HepG2 (cell line): Measurements from ENCODE around the gene AP2S1. TPM values are rescaled to one million over a fixed set of nuclear protein-coding genes. Genes with fewer than 3 reads are reported as not detected.

Source experiments
- EHMT2 ChIP-seq: fragments of 200-600 bp; sonication (generic); IDR thresholded peaks from 2 replicates; pipeline ENCODE4 v1.7.0; 2017; ENCODE audit warnings: antibody characterized with exemption, low read depth, low read length, borderline replicate concordance
- KLF16 ChIP-seq, 2 experiments: sonication (generic) in 1 of 2; formaldehyde crosslinking in 1 of 2; IDR thresholded peaks; 2 replicates each; pipeline versions ENCODE4 v1.6.1 to v1.8.0; 2016 to 2023; ENCODE audit warnings: missing genetic modification reagents in 2 of 2, missing compliant biosample characterization in 1 of 2
- POLR2G ChIP-seq: fragments of 200-400 bp; formaldehyde crosslinking; IDR thresholded peaks from 2 replicates; pipeline ENCODE4 v1.6.1; 2018; ENCODE audit warnings: mild to moderate bottlenecking, low read depth, low read length, moderate library complexity
- PPARG ChIP-seq: conservative IDR thresholded peaks from 2 replicates; pipeline ENCODE4 v1.6.1; 2016; ENCODE audit warnings: missing biosample characterization, missing genetic modification reagents
- YY1 ChIP-seq: IDR thresholded peaks from 2 replicates; pipeline ENCODE4 v1.6.1; 2011; ENCODE audit warnings: low read length, low read depth, moderate library complexity, mild to moderate bottlenecking; ENCODE audit not compliant: insufficient read depth, insufficient replicate concordance
- ZFX ChIP-seq: sonication (generic); formaldehyde crosslinking; IDR thresholded peaks from 2 replicates; pipeline ENCODE4 v1.4.0; 2020; ENCODE audit warnings: mild to moderate bottlenecking, low read depth, missing genetic modification reagents, moderate library complexity
- ZNF275 ChIP-seq: sonication (generic); formaldehyde crosslinking; IDR thresholded peaks from 2 replicates; pipeline ENCODE4 v1.8.0; 2022; ENCODE audit warnings: missing genetic modification reagents, mild to moderate bottlenecking, inconsistent platforms, borderline replicate concordance
- ZNF281 ChIP-seq: sonication (generic); formaldehyde crosslinking; IDR thresholded peaks from 2 replicates; pipeline ENCODE4 v1.4.0; 2020; ENCODE audit warnings: missing genetic modification reagents, borderline replicate concordance
- ZNF432 ChIP-seq: sonication (generic); formaldehyde crosslinking; IDR thresholded peaks from 2 replicates; pipeline ENCODE4 v1.5.0; 2020; ENCODE audit warnings: missing genetic modification reagents, mild to moderate bottlenecking, borderline replicate concordance
- ZNF460 ChIP-seq: sonication (generic); formaldehyde crosslinking; IDR thresholded peaks from 2 replicates; pipeline ENCODE4 v1.5.1; 2020; ENCODE audit warnings: missing genetic modification reagents, mild to moderate bottlenecking, borderline replicate concordance
- ZNF614 ChIP-seq: IDR thresholded peaks from 2 replicates; pipeline ENCODE4 v1.6.1; 2018; ENCODE audit warnings: missing biosample characterization, missing genetic modification reagents, inconsistent platforms, borderline replicate concordance
- ZNF710 ChIP-seq: sonication (generic); formaldehyde crosslinking; IDR thresholded peaks from 2 replicates; pipeline ENCODE4 v1.5.0; 2020; ENCODE audit warnings: mild to moderate bottlenecking, missing genetic modification reagents, borderline replicate concordance
- ZNF713 ChIP-seq: sonication (generic); formaldehyde crosslinking; IDR thresholded peaks from 2 replicates; pipeline ENCODE4 v1.4.0; 2020; ENCODE audit warnings: mild to moderate bottlenecking, missing genetic modification reagents
- ZNF784 ChIP-seq: sonication (generic); formaldehyde crosslinking; IDR thresholded peaks from 2 replicates; pipeline ENCODE4 v1.5.1; 2020; ENCODE audit warnings: missing genetic modification reagents, mild to moderate bottlenecking, borderline replicate concordance
- ZSCAN21 ChIP-seq: sonication (generic); formaldehyde crosslinking; IDR thresholded peaks from 2 replicates; pipeline ENCODE4 v1.8.0; 2022; ENCODE audit warnings: mild to moderate bottlenecking, missing genetic modification reagents, moderate library complexity, borderline replicate concordance
- polyA plus RNA-seq, 8 experiments: library from polyadenylated mRNA; depleted of rRNA in 3 of 8; stranded (reverse) in 7 of 8; unstranded in 1 of 8; fragments of >200 nt; fragmentation: Illumina TruSeq in 4 of 8; extraction: Trizol in 4 of 8; gene quantifications; 2 replicates each; pipeline versions ENCODE4 v1.2.1 to v1.2.3, GENCODE V29; 2011 to 2016; ENCODE audit warnings: low read depth in 4 of 8, missing spikeins in 1 of 8, mixed read lengths in 1 of 8; ENCODE audit not compliant: insufficient read depth in 1 of 8
- total RNA-seq, 5 experiments: library from RNA; depleted of rRNA; stranded (reverse); fragments of >200 nt; fragmentation: Illumina TruSeq; extraction: Trizol; gene quantifications; 2 replicates each; pipeline ENCODE4 v1.2.3, GENCODE V29; 2016; ENCODE audit warnings: low read depth in 1 of 5
- TF ChIP-seq, protein P1 (sequence below): sonication (generic); formaldehyde crosslinking; IDR thresholded peaks from 2 replicates; pipeline ENCODE4 v1.4.0; 2020; ENCODE audit warnings: missing genetic modification reagents

AP2S1 gene
- total and polyA plus RNA-seq, 2 of the 13 experiments (the other 11 are each of a cell fraction or from before 2014, with no cell fraction given): 45.2 to 86.1 TPM

- TF ChIP-seq EHMT2 (no peak), KLF16 (CRISPR knock-in tag; IDR thresholded peaks at IDR 0.05) (0 out of 4 replicates have a peak, but pooled peaks of 1 of the 2 experiments have one; percentile 23), ZSCAN21 (CRISPR knock-in tag) (peak; percentile 21; the same call in 1 of the 2 replicates), ZNF713 (CRISPR knock-in tag) (0 out of 2 replicates have a peak, but pooled peaks have one; percentile 61), ZNF460 (CRISPR knock-in tag) (no peak), ZFX (CRISPR knock-in tag) (peak; percentile 74), ZNF275 (peak; percentile 56; the same call in 1 of the 2 replicates), ZNF432 (CRISPR knock-in tag) (no peak), POLR2G (peak; percentile 65), ZNF614 (CRISPR knock-in tag) (no peak), PPARG (peak; percentile 45; the same call in 1 of the 2 replicates), ZNF281 (no peak), YY1 (peak; percentile 44), ZNF784 (CRISPR knock-in tag) (0 out of 2 replicates have a peak, but pooled peaks have one; percentile 9), ZNF710 (CRISPR knock-in tag) (0 out of 2 replicates have a peak, but pooled peaks have one; percentile 14)
- TF ChIP-seq, protein P1, sequence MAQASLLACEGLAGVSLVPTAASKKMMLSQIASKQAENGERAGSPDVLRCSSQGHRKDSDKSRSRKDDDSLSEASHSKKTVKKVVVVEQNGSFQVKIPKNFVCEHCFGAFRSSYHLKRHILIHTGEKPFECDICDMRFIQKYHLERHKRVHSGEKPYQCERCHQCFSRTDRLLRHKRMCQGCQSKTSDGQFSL (CRISPR knock-in tag): 0 out of 2 replicates have a peak, but pooled peaks have one; percentile 26
Measured at GRCh38 chr19:46821512-46822409, 28.9 kb downstream of the AP2S1 start (continued).
